ENCODE measurements around the gene SST.

The SST gene

DNA sequence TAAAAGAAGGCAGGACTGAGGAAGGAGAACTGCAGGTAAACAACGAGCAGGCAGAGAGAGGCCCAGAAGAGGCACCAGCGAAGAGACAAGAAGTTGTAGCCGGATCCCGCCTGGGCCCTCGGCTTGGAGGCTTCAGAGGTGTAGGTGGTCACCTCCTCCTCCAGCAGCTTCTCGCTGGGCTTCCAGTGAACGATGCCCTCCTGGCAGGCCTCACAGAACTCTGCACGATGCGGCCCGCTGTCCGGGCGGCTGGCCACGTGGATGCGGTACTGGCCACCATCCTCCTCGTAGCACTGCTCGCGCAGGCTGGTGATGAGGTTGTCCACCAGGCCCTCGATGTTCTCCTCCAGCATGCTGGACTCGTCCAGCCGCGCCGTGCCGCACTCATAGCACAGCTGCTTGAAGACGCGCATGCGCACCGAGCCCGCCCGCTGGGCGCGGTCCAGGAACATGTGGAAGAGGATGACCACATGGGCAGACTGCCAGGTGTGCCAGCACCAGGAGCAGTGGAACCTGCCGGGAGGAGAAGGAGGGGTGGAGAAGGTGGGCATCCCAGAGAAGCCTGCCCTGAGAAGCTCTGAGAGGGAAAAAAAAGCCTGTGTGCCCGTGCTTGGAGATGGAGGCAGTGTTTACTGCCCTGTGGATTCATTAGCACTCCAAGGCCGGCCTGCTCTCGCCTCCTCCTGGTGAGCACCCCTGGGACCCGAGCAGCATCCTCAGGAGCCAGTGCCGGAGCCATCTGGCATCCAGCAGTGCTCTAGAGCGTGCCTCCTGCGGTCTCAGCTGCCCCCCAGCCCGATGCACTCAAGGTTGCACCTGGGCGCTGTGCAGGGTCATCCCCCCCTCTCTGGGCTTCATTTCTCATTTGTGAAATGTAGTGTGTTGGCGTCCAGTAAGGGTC lies 28.6 kb upstream of the SST start:
- no peaks in the 10 kb centered on the region for H3K36me3 ChIP-seq (replicated peaks; ENCODE audit: insufficient read depth, low read length)
- H3K27ac ChIP-seq (ENCODE audit: low read length): no peak overlapping the region
- H2AFZ ChIP-seq (ENCODE audit: low read length): no peak overlapping the region
- no peaks in the 10 kb centered on the region for H3K9me2 ChIP-seq (replicated peaks; ENCODE audit: insufficient read depth, low read length)
- DNase-seq: no peak
- no peaks in the 10 kb centered on the region for H3K9me3 ChIP-seq (replicated peaks; ENCODE audit: insufficient read depth, low read length)
- H3F3A ChIP-seq (ENCODE audit: insufficient read depth, low read length): no peaks in the 10 kb centered on the region
- H3K4me2 ChIP-seq (ENCODE audit: low read depth, low read length): no peak overlapping the region
- no peaks in the 10 kb centered on the region for H3K79me2 ChIP-seq (ENCODE audit: low read length)
- no peaks in the 10 kb centered on the region for H3K4me1 ChIP-seq (ENCODE audit: low read length)
- H3K4me3 ChIP-seq (ENCODE audit: low read length): no peak overlapping the region
- no peaks in the 10 kb centered on the region for H3K27me3 ChIP-seq (replicated peaks; ENCODE audit: insufficient read depth, low read length)
- no peak for TF ChIP-seq EZH2 (optimal IDR thresholded peaks at IDR 0.05; ENCODE audit: low read depth, low read length)
- TF ChIP-seq, protein P1, sequence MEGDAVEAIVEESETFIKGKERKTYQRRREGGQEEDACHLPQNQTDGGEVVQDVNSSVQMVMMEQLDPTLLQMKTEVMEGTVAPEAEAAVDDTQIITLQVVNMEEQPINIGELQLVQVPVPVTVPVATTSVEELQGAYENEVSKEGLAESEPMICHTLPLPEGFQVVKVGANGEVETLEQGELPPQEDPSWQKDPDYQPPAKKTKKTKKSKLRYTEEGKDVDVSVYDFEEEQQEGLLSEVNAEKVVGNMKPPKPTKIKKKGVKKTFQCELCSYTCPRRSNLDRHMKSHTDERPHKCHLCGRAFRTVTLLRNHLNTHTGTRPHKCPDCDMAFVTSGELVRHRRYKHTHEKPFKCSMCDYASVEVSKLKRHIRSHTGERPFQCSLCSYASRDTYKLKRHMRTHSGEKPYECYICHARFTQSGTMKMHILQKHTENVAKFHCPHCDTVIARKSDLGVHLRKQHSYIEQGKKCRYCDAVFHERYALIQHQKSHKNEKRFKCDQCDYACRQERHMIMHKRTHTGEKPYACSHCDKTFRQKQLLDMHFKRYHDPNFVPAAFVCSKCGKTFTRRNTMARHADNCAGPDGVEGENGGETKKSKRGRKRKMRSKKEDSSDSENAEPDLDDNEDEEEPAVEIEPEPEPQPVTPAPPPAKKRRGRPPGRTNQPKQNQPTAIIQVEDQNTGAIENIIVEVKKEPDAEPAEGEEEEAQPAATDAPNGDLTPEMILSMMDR (IDR thresholded peaks at IDR 0.05; ENCODE audit: low read length): no peak
- TF ChIP-seq EZH2phosphoT487 (IDR thresholded peaks at IDR 0.05; ENCODE audit: low read length): no peak
- no peak overlapping the region for H3K9ac ChIP-seq (ENCODE audit: low read length)
- H4K20me1 ChIP-seq (ENCODE audit: insufficient read depth, low read length): no peaks in the 10 kb centered on the region

DNA sequence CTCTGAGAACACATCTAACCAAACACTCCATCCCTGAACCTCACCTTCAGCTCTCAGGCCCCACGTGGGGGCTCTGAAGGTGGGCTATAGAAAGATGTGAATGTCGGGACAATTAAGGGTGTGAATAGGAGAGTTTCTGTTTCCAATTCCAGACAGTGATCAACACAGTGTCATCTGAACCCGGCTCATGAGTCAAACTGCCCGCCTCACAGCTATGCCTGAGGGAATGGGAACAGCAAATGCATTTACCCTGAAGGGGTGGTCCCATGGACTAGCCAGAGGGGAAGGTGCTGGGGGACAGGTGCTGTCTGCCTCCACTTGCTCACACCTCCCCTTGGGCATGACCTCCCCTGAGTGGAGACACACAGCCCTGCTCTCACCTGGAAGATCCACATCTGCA lies 25.8 kb upstream of the SST start:
- no peak for TF ChIP-seq EZH2 (optimal IDR thresholded peaks at IDR 0.05; ENCODE audit: low read depth, low read length)
- TF ChIP-seq, protein P1 (IDR thresholded peaks at IDR 0.05; ENCODE audit: low read length): no peak
- no peak for TF ChIP-seq EZH2phosphoT487 (IDR thresholded peaks at IDR 0.05; ENCODE audit: low read length)

DNA sequence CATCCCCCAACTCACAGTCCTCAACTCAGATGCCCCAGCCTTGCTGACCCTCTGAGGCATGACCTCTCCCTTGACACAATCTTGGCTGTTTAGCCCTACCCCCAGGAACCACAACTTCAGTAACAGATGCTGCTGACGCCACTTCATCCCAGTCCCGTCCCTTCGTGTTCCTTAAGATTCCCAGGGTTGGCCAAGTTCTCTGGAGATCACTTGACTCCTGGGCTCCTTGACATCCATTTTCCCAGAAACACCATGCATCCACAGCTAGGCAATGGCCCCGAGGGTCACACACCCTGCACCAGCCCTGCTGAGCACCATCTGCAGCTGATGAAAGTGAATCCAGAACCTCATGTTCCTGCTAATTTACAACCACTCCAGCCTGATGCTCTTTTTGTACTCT lies 25.3 kb upstream of the SST start:
- H2AFZ ChIP-seq (ENCODE audit: low read length): no peak overlapping the region
- no peak for DNase-seq
- no peaks in the 10 kb centered on the region for H3K36me3 ChIP-seq (replicated peaks; ENCODE audit: insufficient read depth, low read length)
- TF ChIP-seq, protein P1 (IDR thresholded peaks at IDR 0.05; ENCODE audit: low read length): no peak
- TF ChIP-seq EZH2phosphoT487 (IDR thresholded peaks at IDR 0.05; ENCODE audit: low read length) (no peak), EZH2 (optimal IDR thresholded peaks at IDR 0.05; ENCODE audit: low read depth, low read length) (no peak)
- no peak overlapping the region for H3K4me2 ChIP-seq (ENCODE audit: low read depth, low read length)
- H4K20me1 ChIP-seq (ENCODE audit: insufficient read depth, low read length): no peaks in the 10 kb centered on the region
- H3K9me2 ChIP-seq (replicated peaks; ENCODE audit: insufficient read depth, low read length): no peaks in the 10 kb centered on the region
- no peak overlapping the region for H3K4me3 ChIP-seq (ENCODE audit: low read length)
- H3F3A ChIP-seq (ENCODE audit: insufficient read depth, low read length): no peaks in the 10 kb centered on the region
- no peaks in the 10 kb centered on the region for H3K4me1 ChIP-seq (ENCODE audit: low read length)
- H3K27me3 ChIP-seq (replicated peaks; ENCODE audit: insufficient read depth, low read length): no peaks in the 10 kb centered on the region
- no peaks in the 10 kb centered on the region for H3K79me2 ChIP-seq (ENCODE audit: low read length)
- no peaks in the 10 kb centered on the region for H3K9me3 ChIP-seq (replicated peaks; ENCODE audit: insufficient read depth, low read length)
- H3K27ac ChIP-seq (ENCODE audit: low read length): no peak overlapping the region
- no peak overlapping the region for H3K9ac ChIP-seq (ENCODE audit: low read length)

More for the DNA sequence above, 25.8 kb upstream of the SST start:
- Histone ChIP-seq H3K9me2 (replicated peaks; ENCODE audit: insufficient read depth, low read length) (no peaks in the 10 kb centered on the region), H3K27ac (ENCODE audit: low read length) (no peak overlapping the region), H2AFZ (ENCODE audit: low read length) (no peak overlapping the region), H3K9me3 (replicated peaks; ENCODE audit: insufficient read depth, low read length) (no peaks in the 10 kb centered on the region), H3K36me3 (replicated peaks; ENCODE audit: insufficient read depth, low read length) (no peaks in the 10 kb centered on the region), H3F3A (ENCODE audit: insufficient read depth, low read length) (no peaks in the 10 kb centered on the region), H3K4me1 (ENCODE audit: low read length) (no peaks in the 10 kb centered on the region), H3K9ac (ENCODE audit: low read length) (no peak overlapping the region), H3K4me3 (ENCODE audit: low read length) (no peak overlapping the region), H3K27me3 (replicated peaks; ENCODE audit: insufficient read depth, low read length) (no peaks in the 10 kb centered on the region), H3K79me2 (ENCODE audit: low read length) (no peaks in the 10 kb centered on the region), H3K4me2 (ENCODE audit: low read depth, low read length) (no peak overlapping the region), H4K20me1 (ENCODE audit: insufficient read depth, low read length) (no peaks in the 10 kb centered on the region)
- no peak for DNase-seq
